Mucosa of descending colon (tissue), 3 donors: ENCODE data around the gene RPTOR. TPM values are rescaled to one million over a fixed set of nuclear protein-coding genes. Genes with fewer than 3 reads are reported as not detected.

Experiments
- ATAC-seq: fragments of 200-7000 bp; cut with Tn5 transposase; one replicate; pipeline ENCODE4 v1.9.1; 2020; ENCODE audit warnings: mild to moderate bottlenecking, moderate library complexity
- DNase-seq, 3 donors: peaks; one replicate each; pipeline ENCODE4 v3.0.0-alpha.2; 2020
- H3K36me3 ChIP-seq: fragments of 200-600 bp; one replicate; pipeline ENCODE4 v1.8.0; 2021; ENCODE audit warnings: low read depth, mild to moderate bottlenecking
- H3K4me1 ChIP-seq: fragments of 200-600 bp; one replicate; pipeline ENCODE4 v1.8.0; 2021; ENCODE audit warnings: low read depth, mild to moderate bottlenecking
- H3K4me3 ChIP-seq: fragments of 200-600 bp; one replicate; pipeline ENCODE4 v1.8.0; 2021; ENCODE audit warnings: mild to moderate bottlenecking
- H3K9me3 ChIP-seq: fragments of 200-600 bp; one replicate; pipeline ENCODE4 v1.8.0; 2021; ENCODE audit warnings: mild to moderate bottlenecking
- CTCF ChIP-seq: fragments of 200-600 bp; IDR thresholded peaks from one replicate; pipeline ENCODE4 v1.8.0; 2022; ENCODE audit warnings: antibody characterized with exemption, mild to moderate bottlenecking
- intact Hi-C, 2 donors: fragments of 100-400 bp; cut with DNase I in 1 of 2; cut with micrococcal nuclease in 1 of 2; formaldehyde crosslinking; loops; one replicate each; pipeline versions ENCODE4 v1.11.0 to v1.11.1; 2022; cut with DNase I, micrococcal nuclease
- total RNA-seq, 3 donors: library from RNA; stranded (reverse); fragmentation: NEBNext Ultra II Directional in 2 of 3; extraction: Animal tissue kit (Norgen Biotek cat#: 25700) in 2 of 3; gene quantifications; one replicate each; pipeline versions ENCODE4 v1.2.1 to v1.2.4, GENCODE V29; 2021 to 2023
- donor health status: DM: no; HTN: no; CAD: no; lungs with moderate emphysema.
- donor health status: DM: no; HTN: no; CAD: no.
- donor health status: DM: no; HTN: yes; CAD: no.

Gene RPTOR
- total RNA-seq, 3 donors from 2014 or later = 30.5 to 44.4 (median 37.2) TPM

GRCh38 chr17:80885947-80886582 is 341.4 kb downstream of the RPTOR start:
- TF ChIP-seq CTCF = no peak
- H3K4me1 ChIP-seq = no peaks in the 10 kb centered on the region
- no peaks in the 10 kb centered on the region for H3K36me3 ChIP-seq
- H3K9me3 ChIP-seq = no peaks in the 10 kb centered on the region
- H3K4me3 ChIP-seq = no peak overlapping the region
- ATAC-seq (no peak), DNase-seq (peak in 2 of 3 donors; percentile 13 to 38)
- intact Hi-C loops = no loop called here

GRCh38 chr17:80886641-80887573 is 342.3 kb downstream of the RPTOR start:
- Histone ChIP-seq H3K9me3 (no peaks in the 10 kb centered on the region), H3K4me3 (no peak overlapping the region), H3K4me1 (no peaks in the 10 kb centered on the region), H3K36me3 (no peaks in the 10 kb centered on the region)
- DNase-seq (peak in 2 of 3 donors; percentile 15 to 40), ATAC-seq (no peak)
- intact Hi-C loops = no loop called here
- TF ChIP-seq CTCF = no peak

- no peak for TF ChIP-seq CTCF
- DNase-seq = peak in 2 of 3 donors; percentile 10 to 28
These were observed 343.1 kb downstream of the RPTOR start for GRCh38 chr17:80887639-80888175.

GRCh38 chr17:80888276-80889160 is 343.9 kb downstream of the RPTOR start:
- DNase-seq (peak in 2 of 3 donors; percentile 16 to 40), ATAC-seq (no peak)
- TF ChIP-seq CTCF = no peak
- no peaks in the 10 kb centered on the region for H3K9me3 ChIP-seq
- no peaks in the 10 kb centered on the region for H3K36me3 ChIP-seq
- intact Hi-C loops = no loop called here
- H3K4me1 ChIP-seq = no peaks in the 10 kb centered on the region
- no peak overlapping the region for H3K4me3 ChIP-seq

More at GRCh38 chr17:80887639-80888175, 343.1 kb downstream of the RPTOR start:
- H3K36me3 ChIP-seq = no peaks in the 10 kb centered on the region
- no peaks in the 10 kb centered on the region for H3K9me3 ChIP-seq
- intact Hi-C loops = no loop called here
- no peak overlapping the region for H3K4me3 ChIP-seq
- no peak for ATAC-seq
- no peaks in the 10 kb centered on the region for H3K4me1 ChIP-seq
